ENCODE measurements around the gene ATP1B4. TPM values are rescaled to one million over a fixed set of nuclear protein-coding genes. Genes with fewer than 3 reads are reported as not detected.

Gene ATP1B4
- total RNA-seq: not detected in 2 replicates

GRCh38 chrX:120361764-120362305 is at the start of gene ATP1B4:
Gene ATP1B4, plus strand, starts transcription at chrX:120362089. Its CDS starts 80 bp downstream, at chrX:120362169.

Other genes with a start within 250 kb of the ATP1B4 start
- not detected in 2 replicates for gene RHOXF1, start 246.2 kb upstream of the ATP1B4 start, total RNA-seq
- gene RHOXF2, start 203.5 kb upstream of the ATP1B4 start, total RNA-seq: not detected in 2 replicates
- 18.4 and 21.9 TPM in 2 replicates for gene ZBTB33, start 111.3 kb upstream of the ATP1B4 start, total RNA-seq
- 0.13 and 0.54 TPM in 2 replicates for gene TMEM255A, start 50.6 kb upstream of the ATP1B4 start, total RNA-seq
- 297 and 301 TPM in 2 replicates for gene LAMP2, start 107.2 kb downstream of the ATP1B4 start, total RNA-seq
- 175 and 197 TPM in 2 replicates for gene CUL4B, start 198.9 kb downstream of the ATP1B4 start, total RNA-seq
- 52.5 and 66.5 TPM in 2 replicates for gene MCTS1, start 242.0 kb downstream of the ATP1B4 start, total RNA-seq